Endometrial microvascular endothelial cells (primary cell): ENCODE data around the gene VSTM5. TPM values are rescaled to one million over a fixed set of nuclear protein-coding genes. Genes with fewer than 3 reads are reported as not detected.
"Not testable (repeated sequence)": the region's sequence is repeated elsewhere in the genome, so short reads cannot be mapped to it uniquely, and the experiment has no call there.

Experiments
- in situ Hi-C: cut with HindIII; loops from 2 replicates; pipeline ENCODE4 v1.10.0; 2017; ENCODE audit warnings: low sequenced_read_pairs, low pct_unique_long_range_greater_than_20kb; ENCODE audit errors: inconsistent ontology term
- total RNA-seq: library from RNA; depleted of rRNA; stranded (reverse); fragments of >200 nt; gene quantifications from one replicate; pipeline ENCODE4 v1.2.3, GENCODE V29; 2015; ENCODE audit errors: inconsistent ontology term

The VSTM5 gene
- total RNA-seq, 1 donor from 2014 or later: not detected

- in situ Hi-C loops: no loop called here
Measured at GRCh38 chr11:93817426-93818348, 32.7 kb downstream of the VSTM5 start.

DNA sequence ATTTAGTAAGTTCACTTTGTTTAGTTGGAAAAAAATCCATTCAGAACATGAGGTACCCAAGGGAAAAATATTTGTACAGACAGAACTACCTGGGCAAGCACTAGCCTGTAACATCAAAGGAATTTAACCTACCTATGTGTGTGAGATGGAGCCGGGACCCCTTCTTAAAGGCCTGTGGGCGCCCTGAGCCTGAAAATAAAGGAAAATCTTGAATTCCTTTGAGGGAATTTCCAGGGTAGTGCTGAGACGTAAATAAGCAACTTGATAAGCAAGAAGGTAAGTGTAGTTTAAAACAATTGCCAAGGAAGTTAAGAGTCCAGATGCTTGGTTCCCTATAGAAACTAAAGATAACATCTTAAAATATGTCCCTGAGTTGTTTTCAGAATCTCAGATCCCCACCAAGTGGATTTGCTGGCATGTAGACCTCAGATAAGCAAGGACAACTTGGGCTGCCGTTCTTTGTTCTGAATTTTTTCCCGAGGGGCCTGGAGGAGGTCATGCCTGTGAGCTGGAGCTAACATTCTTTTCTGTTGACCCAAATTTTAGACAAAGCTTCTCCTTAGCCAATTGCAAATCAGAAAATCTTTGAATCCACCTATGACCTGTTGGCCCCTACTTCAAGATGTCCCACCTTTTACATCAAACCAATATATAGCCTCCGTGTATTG is 35.3 kb downstream of the VSTM5 start:
- in situ Hi-C loops: no loop called here

GRCh38 chr11:93813974-93814373 is 36.4 kb downstream of the VSTM5 start:
- in situ Hi-C loops: no loop called here

- in situ Hi-C loops: no loop called here
Measured at GRCh38 chr11:93807980-93808379, 42.4 kb downstream of the VSTM5 start.

GRCh38 chr11:93804879-93805278 is 45.5 kb downstream of the VSTM5 start:
- in situ Hi-C loops: no loop called here

DNA sequence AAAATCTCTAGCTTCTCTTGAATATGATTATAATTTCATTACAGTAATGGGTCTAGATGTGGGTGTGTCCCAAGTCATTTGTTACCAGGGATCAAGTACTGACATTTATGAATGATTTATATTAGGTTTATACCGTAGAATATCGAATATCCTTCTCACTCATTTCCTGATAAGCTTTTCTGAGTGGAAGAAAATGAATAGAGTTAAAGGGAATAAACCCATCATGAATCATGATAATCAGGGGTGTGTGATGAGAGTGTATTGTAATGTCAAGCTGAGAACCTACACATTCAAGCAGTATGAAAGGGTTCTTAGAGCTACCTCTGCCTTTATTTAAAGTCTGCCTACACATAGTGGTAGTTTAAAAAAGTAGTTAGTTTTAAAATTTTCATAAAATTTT is 49.1 kb downstream of the VSTM5 start:
- in situ Hi-C loops: no loop called here

GRCh38 chr11:93796441-93797231 is 53.8 kb downstream of the VSTM5 start:
- in situ Hi-C loops: no loop called here

DNA sequence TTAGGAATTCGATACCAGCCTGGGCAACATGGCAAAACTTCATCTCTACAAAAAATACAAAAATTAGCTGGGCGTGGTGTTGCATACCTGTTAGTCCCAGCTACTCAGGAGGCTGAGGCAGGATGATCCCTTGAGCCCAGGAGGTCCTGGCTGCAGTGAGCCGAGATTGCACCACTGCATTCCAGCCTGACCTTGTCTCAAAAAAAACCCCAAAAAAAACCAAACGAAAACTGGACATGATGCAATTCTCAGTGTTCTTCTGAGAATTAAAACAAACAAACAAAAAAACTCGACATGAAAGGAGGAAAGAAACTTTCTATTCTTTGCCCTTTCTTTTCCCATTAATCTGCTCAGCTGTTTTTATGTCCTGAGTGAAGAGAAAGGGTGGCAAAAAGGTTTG is 58.9 kb downstream of the VSTM5 start:
- in situ Hi-C loops: no loop called here

GRCh38 chr11:93784935-93785360 is 65.5 kb downstream of the VSTM5 start:
- in situ Hi-C loops: no loop called here

DNA sequence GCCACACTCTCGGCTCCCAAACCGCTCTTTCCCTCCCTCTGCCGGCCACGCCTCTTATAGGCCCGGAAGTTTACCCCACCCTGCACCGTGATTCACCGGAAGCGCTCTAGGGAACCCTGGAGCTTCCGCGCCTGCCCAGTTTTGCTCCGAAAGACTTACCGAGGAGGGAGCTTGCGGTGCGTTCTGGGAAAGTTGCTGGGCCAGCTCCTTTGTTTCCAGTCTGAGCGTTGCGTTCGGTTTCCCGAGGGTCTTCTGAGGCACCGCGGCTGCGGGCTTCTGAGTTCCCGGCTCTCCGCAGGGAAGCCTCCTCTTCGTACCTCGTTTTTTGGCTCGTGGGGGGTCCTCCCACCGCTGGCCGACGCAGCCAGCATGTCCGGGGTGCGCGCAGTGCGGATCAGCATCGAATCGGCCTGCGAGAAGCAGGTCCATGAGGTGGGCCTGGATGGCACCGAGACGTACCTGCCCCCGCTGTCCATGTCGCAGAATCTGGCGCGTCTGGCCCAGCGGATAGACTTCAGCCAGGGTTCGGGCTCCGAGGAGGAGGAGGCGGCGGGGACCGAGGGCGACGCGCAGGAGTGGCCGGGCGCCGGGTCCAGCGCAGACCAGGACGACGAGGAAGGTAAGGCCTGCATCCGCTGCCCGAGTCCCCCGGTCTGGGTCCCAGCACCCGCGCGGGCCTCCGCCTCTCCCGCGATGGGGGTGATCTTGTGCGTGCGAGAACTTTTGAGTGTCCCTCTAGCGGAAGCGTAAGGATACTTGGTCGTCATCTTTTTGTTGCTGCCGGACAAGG is 66.1 kb downstream of the VSTM5 start, which contains the start of gene MED17:
MED17 (plus strand) TSS at position 138 of the 790 bp plus-strand sequence; CDS start at position 370, 232 bp downstream.
- in situ Hi-C loops: no loop called here

GRCh38 chr11:93783765-93784144 is 66.7 kb downstream of the VSTM5 start:
- in situ Hi-C loops: no loop called here

GRCh38 chr11:93783362-93783761 is 67.1 kb downstream of the VSTM5 start:
- in situ Hi-C loops: no loop called here

- in situ Hi-C loops: no loop called here
Measured at GRCh38 chr11:93775289-93775688, 75.1 kb downstream of the VSTM5 start.

DNA sequence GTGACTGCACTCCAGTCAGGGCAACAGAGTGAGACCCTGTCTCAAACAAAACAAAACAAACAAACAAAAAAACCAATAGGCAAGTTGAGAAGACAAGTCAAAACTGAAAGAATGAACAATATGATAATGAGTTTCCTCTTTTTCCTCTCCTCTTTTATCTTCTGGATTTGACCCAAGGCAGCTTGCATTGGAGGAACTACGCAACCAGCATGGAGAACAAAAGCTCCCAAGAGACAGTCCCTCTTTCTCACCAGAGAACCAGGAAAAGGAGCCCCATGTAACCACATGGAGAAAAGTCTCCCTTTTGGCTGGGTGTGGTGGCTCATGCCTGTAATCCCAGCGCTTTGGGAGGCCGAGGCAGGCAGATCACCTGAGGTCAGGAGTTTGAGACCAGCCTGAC is 75.9 kb downstream of the VSTM5 start:
- in situ Hi-C loops: not testable (repeated sequence)

- in situ Hi-C loops: no loop called here
Measured at GRCh38 chr11:93773601-93774200, 76.7 kb downstream of the VSTM5 start.

DNA sequence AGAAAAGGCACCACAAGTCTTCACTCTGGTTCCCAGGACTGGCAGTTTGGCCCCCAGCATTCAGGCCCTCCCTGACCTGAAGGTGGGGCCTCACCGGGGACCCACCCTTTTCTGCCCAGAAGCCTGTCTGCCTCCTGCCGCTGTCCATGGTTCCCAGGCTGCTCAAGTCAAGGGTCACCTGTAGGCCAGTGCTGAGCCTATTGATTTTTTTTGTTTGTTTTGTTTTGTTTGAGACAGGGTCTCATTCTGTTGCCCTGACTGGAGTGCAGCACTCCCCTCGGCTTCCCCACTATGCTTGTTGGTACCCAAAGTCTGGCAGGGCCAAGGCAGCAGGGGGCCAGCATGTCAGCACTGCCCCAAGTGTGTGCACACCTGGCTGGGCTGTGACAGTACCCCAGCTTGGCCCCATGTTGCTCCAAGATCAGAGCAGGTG is 77.4 kb downstream of the VSTM5 start:
- in situ Hi-C loops: no loop called here

GRCh38 chr11:93772123-93772522 is 78.3 kb downstream of the VSTM5 start:
- in situ Hi-C loops: no loop called here

DNA sequence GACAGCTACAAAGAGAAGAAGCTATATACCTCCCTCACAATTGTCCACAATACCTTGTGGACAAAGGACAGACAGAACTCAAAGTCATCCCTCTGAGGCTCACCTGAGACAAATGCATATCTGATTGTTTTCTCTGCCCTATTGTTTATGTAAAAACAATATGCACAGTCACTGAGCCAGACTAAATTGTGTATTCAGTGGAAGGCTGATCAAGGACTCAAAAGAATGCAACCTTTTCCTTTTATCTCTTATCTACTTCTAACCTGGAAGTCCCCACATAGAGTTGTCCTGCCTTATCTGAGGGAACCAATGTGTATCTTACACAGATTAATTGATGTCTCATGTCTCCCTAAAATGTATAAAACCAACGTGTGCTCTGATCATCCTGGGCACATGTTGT is 80.3 kb downstream of the VSTM5 start:
- in situ Hi-C loops: no loop called here
